Stimulated activated CD8-positive, alpha-beta memory T cell treated with anti-CD3 and anti-CD28 coated beads, Interleukin-7, amount 100 ng/mL, for 24 hours (primary cell): ENCODE results near the gene CCDC88B.

Source experiments
- DNase-seq: peaks from one replicate; pipeline ENCODE4 v3.0.0-alpha.2; 2020; ENCODE audit warnings: low read depth

CCDC88B gene

GRCh38 chr11:64347193-64347867 lies 7.3 kb downstream of the CCDC88B start:
- DNase-seq = no peak

GRCh38 chr11:64348383-64349024 lies 8.5 kb downstream of the CCDC88B start:
- DNase-seq = no peak

GRCh38 chr11:64349025-64349387 lies 9.0 kb downstream of the CCDC88B start:
- DNase-seq = no peak

- no peak for DNase-seq
Observed at GRCh38 chr11:64349404-64349803, 9.4 kb downstream of the CCDC88B start.

GRCh38 chr11:64351136-64351631 lies 11.2 kb downstream of the CCDC88B start:
- no peak for DNase-seq

GRCh38 chr11:64352099-64352994 lies 12.3 kb downstream of the CCDC88B start:
- DNase-seq = no peak

GRCh38 chr11:64352995-64353714 lies 13.2 kb downstream of the CCDC88B start:
- no peak for DNase-seq

- DNase-seq = no peak
Observed at GRCh38 chr11:64353715-64354506, 13.9 kb downstream of the CCDC88B start.

- no peak for DNase-seq
Observed at GRCh38 chr11:64355078-64355940, 15.3 kb downstream of the CCDC88B start.

GRCh38 chr11:64356498-64357411 lies 16.8 kb downstream of the CCDC88B start:
- DNase-seq = no peak

- DNase-seq = no peak
Observed at GRCh38 chr11:64357446-64357845, 17.4 kb downstream of the CCDC88B start.

GRCh38 chr11:64357904-64358535 lies 18.0 kb downstream of the CCDC88B start:
- no peak for DNase-seq

GRCh38 chr11:64358536-64358906 lies 18.5 kb downstream of the CCDC88B start:
- DNase-seq = no peak

- no peak for DNase-seq
Observed at GRCh38 chr11:64358907-64359711, 19.1 kb downstream of the CCDC88B start, which contains the start of gene RPS6KA4. TSS of gene RPS6KA4 (plus strand) at chr11:64359162. CDS start at chr11:64359236, 74 bp downstream.

- DNase-seq = no peak
Observed at GRCh38 chr11:64359712-64360445, 19.9 kb downstream of the CCDC88B start.

GRCh38 chr11:64360448-64360921 lies 20.5 kb downstream of the CCDC88B start:
- DNase-seq = no peak

- no peak for DNase-seq
Observed at GRCh38 chr11:64361659-64362058, 21.7 kb downstream of the CCDC88B start.
